Activated B cell treated with CpG ODN at 0.5 μM for 24 hours (primary cell): Measurements from ENCODE around the gene GRM5. TPM values are rescaled to one million over a fixed set of nuclear protein-coding genes. Genes with fewer than 3 reads are reported as not detected.

Experiments
- ATAC-seq: fragments of 200-7000 bp; cut with Tn5 transposase; one replicate; pipeline ENCODE4 v1.10.0; 2021; ENCODE audit warnings: low read depth, mild to moderate bottlenecking, moderate library complexity
- CTCF ChIA-PET: fragments of 350-600 bp; sonication (Branson Sonifier 250); formaldehyde crosslinking; loops from one replicate; lab custom pipeline; 2021; ENCODE audit warnings: antibody characterized with exemption; lab: Charles Lee
- POLR2A ChIA-PET: fragments of 350-600 bp; sonication (Branson Sonifier 250); formaldehyde crosslinking; loops from one replicate; lab custom pipeline; 2021; ENCODE audit warnings: antibody characterized with exemption; lab: Charles Lee
- DNase-seq: peaks from one replicate; pipeline ENCODE4 v3.0.0; 2022
- H3K27ac Mint-ChIP-seq: one replicate; pipeline ENCODE4 v1.8.0; 2020; ENCODE audit warnings: mixed read lengths
- H3K27me3 Mint-ChIP-seq: one replicate; pipeline ENCODE4 v1.8.0; 2021; ENCODE audit warnings: mixed read lengths
- H3K36me3 Mint-ChIP-seq: one replicate; pipeline ENCODE4 v1.8.0; 2021; ENCODE audit warnings: low read depth, mixed read lengths
- H3K4me1 Mint-ChIP-seq: one replicate; pipeline ENCODE4 v1.8.0; 2021; ENCODE audit warnings: mixed read lengths
- H3K4me3 Mint-ChIP-seq: one replicate; pipeline ENCODE4 v1.8.0; 2020; ENCODE audit warnings: mild to moderate bottlenecking, mixed read lengths
- H3K9me3 Mint-ChIP-seq: one replicate; pipeline ENCODE4 v1.8.0; 2020; ENCODE audit warnings: mixed read lengths
- CTCF ChIP-seq: fragments of 200-600 bp; IDR thresholded peaks from one replicate; pipeline ENCODE4 v1.8.0; 2022; ENCODE audit warnings: antibody characterized with exemption, mild to moderate bottlenecking
- intact Hi-C: fragments of 100-400 bp; cut with micrococcal nuclease; formaldehyde crosslinking; loops from one replicate; pipeline ENCODE4 v1.15.1; 2024
- total RNA-seq: library from RNA; stranded (reverse); gene quantifications from 2 replicates; pipeline ENCODE4 v1.2.3, GENCODE V29; 2022

Gene GRM5
- total RNA-seq, 1 donor from 2014 or later: not detected

DNA sequence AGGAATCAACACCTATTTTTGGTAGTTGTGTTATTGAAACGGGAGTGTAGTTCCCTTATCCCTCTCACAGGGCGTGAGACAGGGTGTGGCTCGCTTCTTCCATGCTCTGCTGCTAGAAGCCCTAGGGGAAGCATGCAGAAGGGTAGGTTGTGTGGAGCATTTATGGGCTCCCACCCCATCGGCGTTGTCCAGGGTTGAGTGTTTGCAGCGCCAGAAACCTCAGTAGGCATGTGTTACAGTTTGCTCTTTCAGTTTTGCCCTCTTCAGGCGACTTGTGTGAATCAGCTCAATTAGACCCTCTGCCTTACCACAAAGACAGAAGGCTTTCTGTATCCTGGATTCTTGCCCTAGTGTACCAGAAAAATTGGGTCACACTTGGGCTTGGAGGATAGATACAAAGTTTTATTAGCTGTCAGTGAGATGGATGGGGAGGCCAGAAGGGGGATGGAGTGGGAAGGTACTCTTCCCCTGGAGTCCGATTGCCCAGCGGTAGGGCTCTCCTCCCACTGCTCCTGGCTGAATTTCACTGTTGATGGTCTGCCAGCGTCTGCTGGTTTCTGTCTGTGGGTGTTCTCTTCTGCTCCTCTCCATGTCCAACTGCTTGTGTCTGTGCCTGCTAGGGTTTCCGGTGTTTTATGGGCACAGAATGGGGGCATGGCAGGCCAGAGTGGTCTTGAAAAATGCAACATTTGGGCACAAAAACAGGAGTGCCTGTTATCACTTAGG, 369.9 kb downstream of the GRM5 start:
- CTCF ChIA-PET: no interaction called here
- no peaks in the 10 kb centered on the region for H3K36me3 Mint-ChIP-seq

DNA sequence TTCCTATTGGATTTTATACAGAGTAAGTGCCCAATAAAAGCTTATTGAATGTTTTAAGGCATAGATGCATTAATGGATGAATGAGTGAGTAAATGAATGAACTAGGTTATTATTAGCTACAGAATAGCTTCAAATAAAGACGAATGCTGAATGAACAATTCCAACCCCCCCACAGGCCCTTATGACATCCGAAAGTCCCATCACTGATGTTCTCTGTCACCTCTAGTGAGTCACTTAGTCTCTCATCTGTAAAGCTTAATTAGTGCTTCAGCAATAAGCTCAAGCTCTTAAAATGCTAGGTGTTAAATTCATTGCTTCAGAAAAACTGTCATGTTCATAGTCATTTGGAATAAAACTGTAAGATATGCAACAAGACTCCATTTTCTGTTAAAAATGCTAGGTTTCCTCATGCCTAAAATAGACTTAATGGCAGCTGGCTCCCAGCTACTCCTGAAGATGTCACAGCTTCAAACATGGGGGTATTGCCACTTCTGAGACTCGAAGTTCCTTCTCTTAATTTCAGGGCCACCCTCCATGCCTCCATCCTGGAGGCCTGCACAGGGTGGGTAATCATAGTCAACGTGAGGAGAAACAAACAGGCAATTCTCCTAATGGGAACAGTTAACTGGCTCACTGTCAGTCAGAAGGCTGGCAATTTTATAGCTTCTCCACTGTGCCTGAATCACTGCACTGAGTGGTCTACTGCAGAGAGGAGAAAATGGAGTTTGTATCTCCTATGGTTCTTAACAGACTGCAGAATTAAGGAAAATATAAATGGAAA, 373.3 kb downstream of the GRM5 start:
- H3K36me3 Mint-ChIP-seq: no peaks in the 10 kb centered on the region
- H3K4me1 Mint-ChIP-seq: no peaks in the 10 kb centered on the region
- no peak for DNase-seq
- H3K9me3 Mint-ChIP-seq: no peaks in the 10 kb centered on the region
- TF ChIP-seq CTCF: no peak
- intact Hi-C loops: no loop called here
- ATAC-seq: no peak
- H3K27ac Mint-ChIP-seq: no peak overlapping the region
- CTCF ChIA-PET: no interaction called here
- H3K27me3 Mint-ChIP-seq: no peaks in the 10 kb centered on the region
- no peak overlapping the region for H3K4me3 Mint-ChIP-seq
- POLR2A ChIA-PET: no interaction called here

More for the DNA sequence above, 369.9 kb downstream of the GRM5 start:
- H3K27ac Mint-ChIP-seq: no peak overlapping the region
- DNase-seq (no peak), ATAC-seq (no peak)
- H3K9me3 Mint-ChIP-seq: no peaks in the 10 kb centered on the region
- H3K27me3 Mint-ChIP-seq: no peaks in the 10 kb centered on the region
- POLR2A ChIA-PET: no interaction called here
- intact Hi-C loops: no loop called here
- no peak overlapping the region for H3K4me3 Mint-ChIP-seq
- H3K4me1 Mint-ChIP-seq: no peaks in the 10 kb centered on the region
- no peak for TF ChIP-seq CTCF

GRCh38 chr11:88689548-88690240, 376.1 kb downstream of the GRM5 start:
- H3K27ac Mint-ChIP-seq: no peak overlapping the region
- intact Hi-C loops: no loop called here
- ChIA-PET POLR2A (no interaction called here), CTCF (no interaction called here)
- DNase-seq (no peak), ATAC-seq (no peak)
- H3K9me3 Mint-ChIP-seq: peaks cover 5% of the 10 kb centered on the region
- H3K4me1 Mint-ChIP-seq: no peaks in the 10 kb centered on the region
- no peak overlapping the region for H3K4me3 Mint-ChIP-seq
- no peaks in the 10 kb centered on the region for H3K36me3 Mint-ChIP-seq
- H3K27me3 Mint-ChIP-seq: no peaks in the 10 kb centered on the region
- TF ChIP-seq CTCF: no peak

DNA sequence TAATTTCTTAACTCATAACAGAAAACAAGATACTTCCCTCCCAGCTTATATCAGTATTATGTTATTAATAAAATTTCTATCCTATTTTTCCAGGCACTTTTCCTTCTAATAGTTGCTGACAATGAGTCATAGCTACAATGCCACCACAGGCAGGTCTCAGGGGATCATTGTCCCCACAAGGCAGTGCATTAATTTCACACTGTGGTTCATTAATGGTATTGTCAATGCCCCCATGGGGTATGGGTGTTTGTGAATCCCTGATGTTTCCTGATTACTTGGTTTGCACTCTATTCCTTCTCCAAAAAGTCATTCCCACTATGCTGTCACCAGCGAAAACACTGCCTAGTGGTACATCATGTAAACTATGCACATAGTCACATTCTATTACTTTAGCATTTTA, 382.8 kb downstream of the GRM5 start:
- ChIA-PET CTCF (no interaction called here), POLR2A (no interaction called here)
- no peak overlapping the region for H3K27ac Mint-ChIP-seq
- ATAC-seq: no peak
- H3K9me3 Mint-ChIP-seq: peaks cover 10% of the 10 kb centered on the region
- no peaks in the 10 kb centered on the region for H3K36me3 Mint-ChIP-seq
- intact Hi-C loops: no loop called here
- H3K4me1 Mint-ChIP-seq: no peaks in the 10 kb centered on the region
- no peak for TF ChIP-seq CTCF
- no peaks in the 10 kb centered on the region for H3K27me3 Mint-ChIP-seq
- H3K4me3 Mint-ChIP-seq: no peak overlapping the region
- no peak for DNase-seq

DNA sequence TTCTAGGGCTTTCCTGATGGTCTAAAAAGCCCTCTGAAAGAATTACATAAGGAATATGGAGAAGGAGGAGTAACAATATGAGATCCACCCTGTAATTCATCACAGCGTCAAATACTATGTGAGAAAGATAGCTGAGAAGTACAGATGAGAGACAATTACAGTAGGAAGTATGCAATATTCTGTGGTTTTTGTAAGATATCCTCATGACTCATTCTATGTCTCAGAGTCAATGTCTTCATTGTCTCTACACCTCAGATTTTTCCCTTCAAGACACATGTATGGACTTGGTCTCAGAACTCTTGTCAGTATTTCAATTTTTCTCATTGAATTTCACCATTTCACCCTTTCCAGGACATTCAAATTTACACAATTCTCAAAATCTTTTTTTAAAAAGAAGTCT, 385.0 kb downstream of the GRM5 start:
- intact Hi-C loops: no loop called here
- no peaks in the 10 kb centered on the region for H3K27me3 Mint-ChIP-seq
- no peak overlapping the region for H3K27ac Mint-ChIP-seq
- no peaks in the 10 kb centered on the region for H3K4me1 Mint-ChIP-seq
- H3K4me3 Mint-ChIP-seq: no peak overlapping the region
- no peak for TF ChIP-seq CTCF
- ATAC-seq (no peak), DNase-seq (no peak)
- no peaks in the 10 kb centered on the region for H3K36me3 Mint-ChIP-seq
- ChIA-PET POLR2A (no interaction called here), CTCF (no interaction called here)
- H3K9me3 Mint-ChIP-seq: peaks cover 12% of the 10 kb centered on the region
